ENCODE measurements around the gene PAX7.
"Not testable (repeated sequence)": the region's sequence is repeated elsewhere in the genome, so short reads cannot be mapped to it uniquely, and the experiment has no call there.

Gene PAX7

GRCh38 chr1:18767576-18767975 lies 136.9 kb downstream of the PAX7 start:
- H3K9ac ChIP-seq (ENCODE audit: low read depth, low read length); H3K27me3 ChIP-seq (ENCODE audit: control insufficient read depth, insufficient read depth, low read length); H3K4me1 ChIP-seq (ENCODE audit: control insufficient read depth, insufficient read depth, low read length); H3K27ac ChIP-seq (ENCODE audit: low read depth, low read length); H3K4me3 ChIP-seq (ENCODE audit: low read depth, low read length); H3K9me3 ChIP-seq (ENCODE audit: control insufficient read depth, insufficient read depth, low read length); H3K36me3 ChIP-seq (ENCODE audit: control insufficient read depth, insufficient read depth, low read length): not testable (repeated sequence)

GRCh38 chr1:18768086-18768485 lies 137.4 kb downstream of the PAX7 start:
- peaks cover 9% of the 10 kb centered on the region; the same call in 1 of the 2 replicates for H3K27me3 ChIP-seq (ENCODE audit: control insufficient read depth, insufficient read depth, low read length)
- H3K4me1 ChIP-seq (ENCODE audit: control insufficient read depth, insufficient read depth, low read length) = no peaks in the 10 kb centered on the region

GRCh38 chr1:18769140-18769539 lies 138.5 kb downstream of the PAX7 start:
- H3K9ac ChIP-seq (ENCODE audit: low read depth, low read length) = no peak overlapping the region
- peaks cover 9% of the 10 kb centered on the region; the same call in 1 of the 2 replicates for H3K27me3 ChIP-seq (ENCODE audit: control insufficient read depth, insufficient read depth, low read length)
- no peak overlapping the region for H3K27ac ChIP-seq (ENCODE audit: low read depth, low read length)
- no peaks in the 10 kb centered on the region for H3K9me3 ChIP-seq (ENCODE audit: control insufficient read depth, insufficient read depth, low read length)
- no peak overlapping the region for H3K4me3 ChIP-seq (ENCODE audit: low read depth, low read length)
- no peaks in the 10 kb centered on the region for H3K4me1 ChIP-seq (ENCODE audit: control insufficient read depth, insufficient read depth, low read length)
- no peaks in the 10 kb centered on the region for H3K36me3 ChIP-seq (ENCODE audit: control insufficient read depth, insufficient read depth, low read length)

More at GRCh38 chr1:18768086-18768485, 137.4 kb downstream of the PAX7 start:
- Histone ChIP-seq H3K9me3 (ENCODE audit: control insufficient read depth, insufficient read depth, low read length) (no peaks in the 10 kb centered on the region), H3K4me3 (ENCODE audit: low read depth, low read length) (no peak overlapping the region), H3K9ac (ENCODE audit: low read depth, low read length) (no peak overlapping the region), H3K27ac (ENCODE audit: low read depth, low read length) (no peak overlapping the region), H3K36me3 (ENCODE audit: control insufficient read depth, insufficient read depth, low read length) (no peaks in the 10 kb centered on the region)

- Histone ChIP-seq H3K27ac (ENCODE audit: low read depth, low read length) (no peak overlapping the region), H3K4me3 (ENCODE audit: low read depth, low read length) (no peak overlapping the region), H3K27me3 (ENCODE audit: control insufficient read depth, insufficient read depth, low read length) (peaks cover 9% of the 10 kb centered on the region; the same call in 1 of the 2 replicates), H3K9me3 (ENCODE audit: control insufficient read depth, insufficient read depth, low read length) (no peaks in the 10 kb centered on the region), H3K4me1 (ENCODE audit: control insufficient read depth, insufficient read depth, low read length) (no peaks in the 10 kb centered on the region), H3K36me3 (ENCODE audit: control insufficient read depth, insufficient read depth, low read length) (no peaks in the 10 kb centered on the region), H3K9ac (ENCODE audit: low read depth, low read length) (no peak overlapping the region)
These were observed 140.2 kb downstream of the PAX7 start for GRCh38 chr1:18770799-18771198.

- Histone ChIP-seq H3K4me3 (ENCODE audit: low read depth, low read length) (no peak overlapping the region), H3K9ac (ENCODE audit: low read depth, low read length) (no peak overlapping the region), H3K27ac (ENCODE audit: low read depth, low read length) (no peak overlapping the region), H3K9me3 (ENCODE audit: control insufficient read depth, insufficient read depth, low read length) (no peaks in the 10 kb centered on the region), H3K27me3 (ENCODE audit: control insufficient read depth, insufficient read depth, low read length) (peaks cover 9% of the 10 kb centered on the region), H3K36me3 (ENCODE audit: control insufficient read depth, insufficient read depth, low read length) (no peaks in the 10 kb centered on the region), H3K4me1 (ENCODE audit: control insufficient read depth, insufficient read depth, low read length) (peaks cover 4% of the 10 kb centered on the region; the same call in 1 of the 2 replicates)
These were observed 143.1 kb downstream of the PAX7 start for GRCh38 chr1:18773753-18774152.

GRCh38 chr1:18775341-18775740 lies 144.7 kb downstream of the PAX7 start:
- H3K27ac ChIP-seq (ENCODE audit: low read depth, low read length) = no peak overlapping the region
- peaks cover 4% of the 10 kb centered on the region; the same call in 1 of the 2 replicates for H3K4me1 ChIP-seq (ENCODE audit: control insufficient read depth, insufficient read depth, low read length)
- H3K36me3 ChIP-seq (ENCODE audit: control insufficient read depth, insufficient read depth, low read length) = no peaks in the 10 kb centered on the region
- no peak overlapping the region for H3K4me3 ChIP-seq (ENCODE audit: low read depth, low read length)
- no peaks in the 10 kb centered on the region; the same call in none of the 2 replicates for H3K27me3 ChIP-seq (ENCODE audit: control insufficient read depth, insufficient read depth, low read length)
- H3K9me3 ChIP-seq (ENCODE audit: control insufficient read depth, insufficient read depth, low read length) = no peaks in the 10 kb centered on the region
- no peak overlapping the region for H3K9ac ChIP-seq (ENCODE audit: low read depth, low read length)

- Histone ChIP-seq H3K4me1 (ENCODE audit: control insufficient read depth, insufficient read depth, low read length) (peaks cover 4% of the 10 kb centered on the region; the same call in 1 of the 2 replicates), H3K27me3 (ENCODE audit: control insufficient read depth, insufficient read depth, low read length) (no peaks in the 10 kb centered on the region; the same call in none of the 2 replicates), H3K27ac (ENCODE audit: low read depth, low read length) (no peak overlapping the region), H3K9ac (ENCODE audit: low read depth, low read length) (no peak overlapping the region), H3K36me3 (ENCODE audit: control insufficient read depth, insufficient read depth, low read length) (no peaks in the 10 kb centered on the region), H3K9me3 (ENCODE audit: control insufficient read depth, insufficient read depth, low read length) (no peaks in the 10 kb centered on the region), H3K4me3 (ENCODE audit: low read depth, low read length) (no peak overlapping the region)
These were observed 146.1 kb downstream of the PAX7 start for GRCh38 chr1:18776777-18777176.

- no peak overlapping the region for H3K27ac ChIP-seq (ENCODE audit: low read depth, low read length)
- peaks cover 4% of the 10 kb centered on the region; the same call in 1 of the 2 replicates for H3K4me1 ChIP-seq (ENCODE audit: control insufficient read depth, insufficient read depth, low read length)
- peaks cover under 1% of the 10 kb centered on the region for H3K27me3 ChIP-seq (ENCODE audit: control insufficient read depth, insufficient read depth, low read length)
- no peaks in the 10 kb centered on the region for H3K9me3 ChIP-seq (ENCODE audit: control insufficient read depth, insufficient read depth, low read length)
- no peak overlapping the region for H3K9ac ChIP-seq (ENCODE audit: low read depth, low read length)
- H3K4me3 ChIP-seq (ENCODE audit: low read depth, low read length) = no peak overlapping the region
- no peaks in the 10 kb centered on the region for H3K36me3 ChIP-seq (ENCODE audit: control insufficient read depth, insufficient read depth, low read length)
These were observed 147.8 kb downstream of the PAX7 start for GRCh38 chr1:18778437-18778836.

GRCh38 chr1:18781031-18781430 lies 150.4 kb downstream of the PAX7 start:
- no peaks in the 10 kb centered on the region for H3K9me3 ChIP-seq (ENCODE audit: control insufficient read depth, insufficient read depth, low read length)
- no peaks in the 10 kb centered on the region for H3K36me3 ChIP-seq (ENCODE audit: control insufficient read depth, insufficient read depth, low read length)
- peaks cover 16% of the 10 kb centered on the region for H3K27me3 ChIP-seq (ENCODE audit: control insufficient read depth, insufficient read depth, low read length)
- no peak overlapping the region for H3K9ac ChIP-seq (ENCODE audit: low read depth, low read length)
- peaks cover 24% of the 10 kb centered on the region for H3K4me1 ChIP-seq (ENCODE audit: control insufficient read depth, insufficient read depth, low read length)
- H3K27ac ChIP-seq (ENCODE audit: low read depth, low read length) = no peak overlapping the region
- H3K4me3 ChIP-seq (ENCODE audit: low read depth, low read length) = no peak overlapping the region

- no peaks in the 10 kb centered on the region for H3K36me3 ChIP-seq (ENCODE audit: control insufficient read depth, insufficient read depth, low read length)
- H3K4me1 ChIP-seq (ENCODE audit: control insufficient read depth, insufficient read depth, low read length) = peaks cover 20% of the 10 kb centered on the region
- H3K9ac ChIP-seq (ENCODE audit: low read depth, low read length) = no peak overlapping the region
- H3K27me3 ChIP-seq (ENCODE audit: control insufficient read depth, insufficient read depth, low read length) = peaks cover 16% of the 10 kb centered on the region
- H3K9me3 ChIP-seq (ENCODE audit: control insufficient read depth, insufficient read depth, low read length) = no peaks in the 10 kb centered on the region
- H3K4me3 ChIP-seq (ENCODE audit: low read depth, low read length) = peak overlapping the region; percentile 62
- no peak overlapping the region for H3K27ac ChIP-seq (ENCODE audit: low read depth, low read length)
These were observed 153.2 kb downstream of the PAX7 start for GRCh38 chr1:18783705-18784481.

- Histone ChIP-seq H3K4me3 (ENCODE audit: low read depth, low read length) (peak overlapping the region; percentile 62), H3K9me3 (ENCODE audit: control insufficient read depth, insufficient read depth, low read length) (no peaks in the 10 kb centered on the region), H3K4me1 (ENCODE audit: control insufficient read depth, insufficient read depth, low read length) (peaks cover 20% of the 10 kb centered on the region), H3K27me3 (ENCODE audit: control insufficient read depth, insufficient read depth, low read length) (peaks cover 16% of the 10 kb centered on the region), H3K9ac (ENCODE audit: low read depth, low read length) (no peak overlapping the region), H3K27ac (ENCODE audit: low read depth, low read length) (no peak overlapping the region), H3K36me3 (ENCODE audit: control insufficient read depth, insufficient read depth, low read length) (no peaks in the 10 kb centered on the region)
These were observed 153.8 kb downstream of the PAX7 start for GRCh38 chr1:18784482-18784831.
